Endothelial cell of umbilical vein (primary cell): ENCODE results near the gene TIMM10.
A peak's percentile ranks its signal among the peaks of the same experiment; 100 is the strongest.

Source experiments
- FOS ChIP-seq: IDR thresholded peaks from 2 replicates; pipeline ENCODE4 v1.6.1; 2011; ENCODE audit warnings: mild to moderate bottlenecking, low read length, moderate library complexity, borderline replicate concordance; ENCODE audit not compliant: insufficient read depth
- POLR2A ChIP-seq: IDR thresholded peaks from 2 replicates; pipeline ENCODE4 v1.6.1; 2012; ENCODE audit warnings: low read depth, mild to moderate bottlenecking, control low read depth, low read length

DNA sequence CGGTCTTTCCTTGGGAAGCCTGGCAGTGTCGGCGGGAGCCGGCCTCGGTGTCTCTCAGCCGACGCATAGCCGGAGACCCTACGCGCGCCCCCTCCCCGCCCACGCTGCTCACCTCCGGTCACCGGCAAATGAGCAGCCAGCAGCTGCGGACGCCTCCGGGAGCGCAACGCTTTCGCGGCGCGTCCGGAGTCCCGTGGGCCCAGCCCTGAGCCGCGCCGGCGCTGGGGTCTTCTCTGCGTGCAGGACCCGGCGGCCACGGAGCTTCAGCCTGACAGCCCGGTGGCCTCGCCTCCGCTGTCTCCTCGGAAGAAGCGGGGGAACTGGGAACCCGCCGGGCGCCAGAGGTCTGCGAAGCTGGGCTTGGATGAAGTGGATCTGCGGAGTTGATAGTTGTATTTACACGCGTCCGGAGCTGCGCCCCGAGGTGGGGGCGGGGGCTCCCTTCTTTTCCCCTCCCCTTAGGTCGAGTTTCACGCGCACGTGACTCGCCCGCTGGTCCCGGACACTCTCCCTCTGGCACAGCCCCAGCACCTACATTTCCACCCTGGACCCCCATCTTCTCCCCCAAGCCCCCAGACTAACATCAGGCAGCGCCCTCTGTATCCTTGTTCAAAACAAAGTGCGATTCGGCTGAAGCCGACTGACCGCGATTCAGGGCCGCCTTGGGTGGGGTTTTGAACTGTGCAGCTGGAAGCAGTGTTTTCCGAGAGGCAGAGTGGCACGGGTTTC is 15.1 kb downstream of the TIMM10 start, which contains the start of gene SLC43A1:
- TF ChIP-seq FOS (no peak), POLR2A (peak; percentile 25)
